Vagina (tissue), 2 donors: ENCODE data around the gene KRT4. TPM values are rescaled to one million over a fixed set of nuclear protein-coding genes. Genes with fewer than 3 reads are reported as not detected.
"Not testable (repeated sequence)": the region's sequence is repeated elsewhere in the genome, so short reads cannot be mapped to it uniquely, and the experiment has no call there.

Source experiments
- DNase-seq, 2 donors: peaks; one replicate each; pipeline ENCODE4 v3.0.0-alpha.2; 2017; ENCODE audit errors: extremely low spot score in 2 of 2
- H3K27ac ChIP-seq: fragments of 200-600 bp; sonication (generic); one replicate; pipeline ENCODE4 v1.5.1; 2019
- H3K27me3 ChIP-seq: fragments of 200-600 bp; sonication (generic); one replicate; pipeline ENCODE4 v1.5.1; 2019
- H3K36me3 ChIP-seq, 2 donors: fragments of 200-600 bp; sonication (generic); one replicate each; pipeline ENCODE4 v1.5.1; 2017 to 2019
- H3K4me1 ChIP-seq: fragments of 200-600 bp; sonication (generic); one replicate; pipeline ENCODE4 v1.5.1; 2019
- H3K4me3 ChIP-seq, 2 donors: fragments of 200-600 bp; sonication (generic); 1 replicate in 1 of 2; 2 replicates in 1 of 2; pipeline ENCODE4 v1.5.1; 2016 to 2019
- H3K9me3 ChIP-seq: fragments of 200-600 bp; sonication (generic); one replicate; pipeline ENCODE4 v1.5.1; 2019
- CTCF ChIP-seq, 3 experiments: fragments of 450-650 bp in 2 of 3; fragments of 200-600 bp in 1 of 3; sonication (generic) in 1 of 3; IDR thresholded peaks; one replicate each; pipeline ENCODE4 v1.5.1; 2017 to 2019; ENCODE audit warnings: antibody characterized with exemption in 3 of 3, mild to moderate bottlenecking in 2 of 3, moderate library complexity in 2 of 3
- POLR2A ChIP-seq, 2 donors: fragments of 450-650 bp; IDR thresholded peaks; one replicate each; pipeline ENCODE4 v1.6.1; 2017; ENCODE audit warnings: antibody characterized with exemption in 2 of 2, mild to moderate bottlenecking in 2 of 2, moderate library complexity in 2 of 2
- POLR2AphosphoS5 ChIP-seq, 2 donors: sonication (generic); formaldehyde crosslinking; IDR thresholded peaks; one replicate each; pipeline ENCODE4 v1.9.0; 2017; ENCODE audit warnings: antibody characterized with exemption in 2 of 2, mild to moderate bottlenecking in 2 of 2, low read depth in 1 of 2; ENCODE audit not compliant: insufficient read depth in 1 of 2
- intact Hi-C: fragments of 100-400 bp; cut with DNase I; formaldehyde crosslinking; loops from one replicate; pipeline ENCODE4 v1.15.1; 2023
- total RNA-seq: library from RNA; depleted of rRNA; stranded (reverse); fragments of >200 nt; gene quantifications from one replicate; pipeline ENCODE4 v1.2.3, GENCODE V29; 2016

KRT4 gene
- total RNA-seq, 1 donor from 2014 or later = 354 TPM

- Histone ChIP-seq H3K27me3 (no peaks in the 10 kb centered on the region), H3K4me3 (no peak overlapping the region), H3K4me1 (peaks cover 12% of the 10 kb centered on the region), H3K36me3 (no peaks in the 10 kb centered on the region), H3K9me3 (no peaks in the 10 kb centered on the region), H3K27ac (no peak overlapping the region)
- DNase-seq = no peak
- TF ChIP-seq POLR2A (IDR thresholded peaks at IDR 0.05) = no peak
- no peak for TF ChIP-seq CTCF (IDR thresholded peaks at IDR 0.05)
- TF ChIP-seq POLR2AphosphoS5 (IDR thresholded peaks at IDR 0.05; ENCODE audit: insufficient read depth in 1 of 2, low read depth in 1 of 2) = no peak
- intact Hi-C loops = no loop called here
Measured at GRCh38 chr12:52796429-52796794, 17.5 kb downstream of the KRT4 start.

GRCh38 chr12:52795694-52796428 is 18.1 kb downstream of the KRT4 start, which contains the start of gene KRT3:
Gene KRT3 (minus strand): TSS chr12:52796117. CDS start chr12:52796042, 75 bp downstream.
- TF ChIP-seq POLR2A (IDR thresholded peaks at IDR 0.05) (no peak), CTCF (IDR thresholded peaks at IDR 0.05) (no peak), POLR2AphosphoS5 (IDR thresholded peaks at IDR 0.05; ENCODE audit: insufficient read depth in 1 of 2, low read depth in 1 of 2) (no peak)
- no peaks in the 10 kb centered on the region for H3K27me3 ChIP-seq
- no peak within 1 kb of the TSS for H3K4me3 ChIP-seq
- no peaks in the 10 kb centered on the region for H3K9me3 ChIP-seq
- no peak for DNase-seq
- H3K36me3 ChIP-seq = no peaks in the 10 kb centered on the region
- H3K27ac ChIP-seq = no peak within 1 kb of the TSS
- intact Hi-C loops = no loop called here
- peaks cover 12% of the 10 kb centered on the region for H3K4me1 ChIP-seq

GRCh38 chr12:52795332-52795674 is 18.6 kb downstream of the KRT4 start:
- H3K27me3 ChIP-seq, H3K9me3 ChIP-seq, H3K27ac ChIP-seq, H3K36me3 ChIP-seq, H3K4me3 ChIP-seq, H3K4me1 ChIP-seq, intact Hi-C loops, DNase-seq: not testable (repeated sequence)

- intact Hi-C loops = no loop called here
- Histone ChIP-seq H3K27me3 (no peaks in the 10 kb centered on the region), H3K36me3 (no peaks in the 10 kb centered on the region), H3K9me3 (no peaks in the 10 kb centered on the region), H3K4me1 (peaks cover 9% of the 10 kb centered on the region), H3K27ac (no peak overlapping the region), H3K4me3 (no peak overlapping the region)
- no peak for DNase-seq
- TF ChIP-seq POLR2AphosphoS5 (IDR thresholded peaks at IDR 0.05; ENCODE audit: insufficient read depth in 1 of 2, low read depth in 1 of 2) (no peak), CTCF (IDR thresholded peaks at IDR 0.05) (no peak), POLR2A (IDR thresholded peaks at IDR 0.05) (no peak)
Measured at GRCh38 chr12:52794479-52795331, 19.2 kb downstream of the KRT4 start.

- Histone ChIP-seq H3K27me3 (no peaks in the 10 kb centered on the region), H3K36me3 (no peaks in the 10 kb centered on the region), H3K27ac (no peak overlapping the region), H3K4me1 (peaks cover 13% of the 10 kb centered on the region), H3K9me3 (no peaks in the 10 kb centered on the region), H3K4me3 (no peak overlapping the region)
- DNase-seq = no peak
- intact Hi-C loops = loop anchor here (1.0 kb wide), 1 partner anchor 39 kb away; no protein-coding TSS in a partner anchor
- TF ChIP-seq CTCF (IDR thresholded peaks at IDR 0.05) (no peak), POLR2A (IDR thresholded peaks at IDR 0.05) (no peak), POLR2AphosphoS5 (IDR thresholded peaks at IDR 0.05; ENCODE audit: insufficient read depth in 1 of 2, low read depth in 1 of 2) (no peak)
Measured at GRCh38 chr12:52792185-52793029, 21.5 kb downstream of the KRT4 start.
